Ovary (tissue), 9 donors: ENCODE measurements around the gene R3HCC1L. TPM values are rescaled to one million over a fixed set of nuclear protein-coding genes. Genes with fewer than 3 reads are reported as not detected.
"Not testable (repeated sequence)": the region's sequence is repeated elsewhere in the genome, so short reads cannot be mapped to it uniquely, and the experiment has no call there.

Source experiments
- DNase-seq, 5 donors: peaks; one replicate each; pipeline ENCODE4 v3.0.0-alpha.2; 2019 to 2020
- H3K27ac ChIP-seq, 2 donors: fragments of 200-600 bp; one replicate each; pipeline versions ENCODE4 v1.5.1 to v1.8.0; 2019 to 2022
- H3K27me3 ChIP-seq: fragments of 200-600 bp; one replicate; pipeline ENCODE4 v1.8.0; 2022
- H3K36me3 ChIP-seq: fragments of 200-600 bp; sonication (generic); one replicate; pipeline ENCODE4 v1.5.1; 2019
- H3K4me1 ChIP-seq: one replicate; pipeline ENCODE4 v1.8.1; 2013; ENCODE audit warnings: mild to moderate bottlenecking, moderate library complexity; ENCODE audit not compliant: insufficient read depth
- H3K4me3 ChIP-seq: fragments of 200-600 bp; sonication (generic); one replicate; pipeline ENCODE4 v1.5.1; 2017
- H3K9me3 ChIP-seq, 2 donors: fragments of 200-600 bp in 1 of 2; sonication (generic) in 1 of 2; one replicate each; pipeline versions ENCODE4 v1.5.1 to v1.8.1; 2013 to 2019; ENCODE audit warnings: mild to moderate bottlenecking in 1 of 2, moderate library complexity in 1 of 2
- EP300 ChIP-seq: sonication (generic); formaldehyde crosslinking; IDR thresholded peaks from one replicate; pipeline ENCODE4 v1.6.1; 2017; ENCODE audit warnings: antibody characterized with exemption
- POLR2A ChIP-seq: fragments of 450-650 bp; IDR thresholded peaks from one replicate; pipeline ENCODE4 v1.6.1; 2017; ENCODE audit warnings: antibody characterized with exemption, mild to moderate bottlenecking, moderate library complexity
- WGBS, 3 donors: extraction: QIAGEN DNeasy Blood & Tissue Kit in 1 of 3; methylation state at CpG; one replicate each; pipeline versions ENCODE4 v1.1.5 to v1.1.7; 2013 to 2017; 5-methylcytosine and 5-hydroxymethylcytosine counted together
- intact Hi-C, 4 donors: fragments of 100-400 bp; cut with DNase I; formaldehyde crosslinking; loops; one replicate each; pipeline versions ENCODE4 v1.11.0 to v1.15.1; 2022 to 2023
- polyA plus RNA-seq, 2 donors: library from polyadenylated mRNA; stranded (reverse); fragments of 200-250 nt in 1 of 2; fragments of 350-450 nt in 1 of 2; fragmentation: Illumina TruSeq in 1 of 2; extraction: RNeasy Lipid Tissue Mini Kit (QIAGEN cat#74804) in 1 of 2; gene quantifications; one replicate each; pipeline ENCODE4 v1.2.3, GENCODE V29; 2013 to 2014
- total RNA-seq, 7 donors: library from RNA; depleted of rRNA in 2 of 7; stranded (reverse); fragments of >200 nt in 2 of 7; fragmentation: NEBNext Ultra II Directional in 3 of 7; extraction: Animal tissue kit (Norgen Biotek cat#: 25700) in 3 of 7; gene quantifications; one replicate each; pipeline versions ENCODE4 v1.1.0 to v1.2.4, GENCODE V29; 2016 to 2023
- TF ChIP-seq, protein P1 (sequence below), 3 donors: fragments of 450-650 bp in 2 of 3; fragments of 200-600 bp in 1 of 3; IDR thresholded peaks; one replicate each; pipeline versions ENCODE4 v1.5.1 to v1.8.0; 2016 to 2022; ENCODE audit warnings: antibody characterized with exemption in 3 of 3, mild to moderate bottlenecking in 1 of 3
- donor health status: DM: no; HTN: no; CAD: no; lungs with moderate emphysema.
- donor health status: DM: no; HTN: no; CAD: no.
- donor health status: Bipolar disorder and iron deficiency.
- donor health status: DM: yes; HTN: yes; CAD: no.
- donor health status: DM: no; HTN: no; CAD: no.
- donor health status: DM: yes; HTN: yes; CAD: no.

The R3HCC1L gene
- total and polyA plus RNA-seq, 9 donors: 7.4 to 10.8 (median 9.1) TPM

DNA sequence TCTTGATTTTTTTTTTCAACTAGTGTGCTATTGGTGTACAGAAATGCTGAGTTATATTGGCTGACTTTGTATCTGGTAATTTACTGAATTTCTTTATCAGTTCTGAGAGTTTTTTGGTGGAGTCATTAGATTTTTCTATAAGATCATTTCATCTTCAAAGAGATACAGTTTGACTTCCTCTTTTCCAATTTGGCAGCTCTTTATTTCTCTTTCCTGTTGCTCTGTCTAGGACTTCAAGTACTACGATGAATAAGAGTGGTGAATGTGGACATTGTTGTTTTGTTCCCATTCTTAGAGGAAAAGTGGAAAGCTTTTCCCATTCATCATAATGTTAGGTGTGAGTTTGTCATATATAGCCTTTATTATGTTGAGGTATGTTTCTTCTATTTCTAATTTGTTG is 83.3 kb downstream of the R3HCC1L start:
- H3K27ac ChIP-seq: no peak overlapping the region
- WGBS, 3 donors: 80 to 96% (median 94%) methylated on average over 1 of the region's 1 CpG
- H3K4me3 ChIP-seq: no peak overlapping the region
- no peaks in the 10 kb centered on the region for H3K9me3 ChIP-seq
- no peaks in the 10 kb centered on the region for H3K36me3 ChIP-seq
- TF ChIP-seq POLR2A: no peak
- TF ChIP-seq EP300: no peak
- TF ChIP-seq, protein P1, sequence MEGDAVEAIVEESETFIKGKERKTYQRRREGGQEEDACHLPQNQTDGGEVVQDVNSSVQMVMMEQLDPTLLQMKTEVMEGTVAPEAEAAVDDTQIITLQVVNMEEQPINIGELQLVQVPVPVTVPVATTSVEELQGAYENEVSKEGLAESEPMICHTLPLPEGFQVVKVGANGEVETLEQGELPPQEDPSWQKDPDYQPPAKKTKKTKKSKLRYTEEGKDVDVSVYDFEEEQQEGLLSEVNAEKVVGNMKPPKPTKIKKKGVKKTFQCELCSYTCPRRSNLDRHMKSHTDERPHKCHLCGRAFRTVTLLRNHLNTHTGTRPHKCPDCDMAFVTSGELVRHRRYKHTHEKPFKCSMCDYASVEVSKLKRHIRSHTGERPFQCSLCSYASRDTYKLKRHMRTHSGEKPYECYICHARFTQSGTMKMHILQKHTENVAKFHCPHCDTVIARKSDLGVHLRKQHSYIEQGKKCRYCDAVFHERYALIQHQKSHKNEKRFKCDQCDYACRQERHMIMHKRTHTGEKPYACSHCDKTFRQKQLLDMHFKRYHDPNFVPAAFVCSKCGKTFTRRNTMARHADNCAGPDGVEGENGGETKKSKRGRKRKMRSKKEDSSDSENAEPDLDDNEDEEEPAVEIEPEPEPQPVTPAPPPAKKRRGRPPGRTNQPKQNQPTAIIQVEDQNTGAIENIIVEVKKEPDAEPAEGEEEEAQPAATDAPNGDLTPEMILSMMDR (IDR thresholded peaks at IDR 0.05): no peak
- no peaks in the 10 kb centered on the region for H3K4me1 ChIP-seq
- no peak for DNase-seq
- intact Hi-C loops: no loop called here
- no peaks in the 10 kb centered on the region for H3K27me3 ChIP-seq

DNA sequence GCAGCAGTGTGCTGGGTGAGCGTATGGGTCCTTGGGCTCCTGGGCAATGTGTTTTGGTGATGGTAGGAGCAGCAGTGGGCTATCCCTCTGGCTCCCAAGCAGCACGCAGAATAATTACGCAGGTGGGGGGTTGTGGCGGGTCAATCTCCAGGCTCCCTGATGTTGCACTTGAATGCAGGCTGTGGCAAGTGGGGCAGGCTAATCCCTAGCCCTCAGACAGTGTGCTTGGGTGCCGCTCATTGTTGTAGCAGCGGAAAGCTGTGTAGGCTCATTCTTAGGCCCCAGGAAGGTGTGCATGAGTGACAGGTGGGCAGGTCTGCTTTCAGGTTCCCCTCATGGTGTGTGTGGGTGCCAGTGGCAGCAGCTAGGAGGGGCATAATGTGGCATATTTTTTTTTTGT is 89.4 kb downstream of the R3HCC1L start:
- Histone ChIP-seq H3K27ac (no peak overlapping the region), H3K36me3 (no peaks in the 10 kb centered on the region), H3K9me3 (no peaks in the 10 kb centered on the region), H3K4me1 (no peaks in the 10 kb centered on the region), H3K4me3 (no peak overlapping the region), H3K27me3 (no peaks in the 10 kb centered on the region)
- intact Hi-C loops: no loop called here
- WGBS, 3 donors: 95 to 96% (median 96%) methylated on average over 6 of the region's 6 CpGs
- no peak for DNase-seq
- no peak for TF ChIP-seq EP300

DNA sequence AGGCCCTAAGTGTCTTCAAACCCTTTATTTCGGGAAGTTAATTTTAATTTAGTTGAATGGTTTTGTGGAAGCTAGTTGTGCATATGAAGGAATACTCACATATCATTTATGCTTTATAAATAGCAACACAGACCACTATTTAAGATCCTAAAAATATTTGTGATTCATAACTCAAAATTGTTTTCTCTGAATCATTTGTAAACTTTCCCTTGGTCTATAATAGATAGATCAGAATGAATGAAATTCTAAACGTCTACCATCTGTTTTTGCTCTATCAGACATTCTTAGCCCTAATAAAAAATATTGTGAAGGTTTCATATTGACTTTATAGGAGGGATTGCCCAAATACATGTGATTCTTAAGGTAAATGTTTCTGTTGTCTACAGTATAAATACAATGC is 90.1 kb downstream of the R3HCC1L start:
- 49 to 61% (median 50%) methylated on average over 2 of the region's 2 CpGs for WGBS, 3 donors
- no peak for DNase-seq
- TF ChIP-seq POLR2A (no peak), EP300 (no peak)
- TF ChIP-seq, protein P1 (IDR thresholded peaks at IDR 0.05): no peak
- intact Hi-C loops: no loop called here
- H3K27me3 ChIP-seq: no peaks in the 10 kb centered on the region
- no peaks in the 10 kb centered on the region for H3K36me3 ChIP-seq
- H3K4me1 ChIP-seq: no peaks in the 10 kb centered on the region
- H3K4me3 ChIP-seq: no peak overlapping the region
- H3K9me3 ChIP-seq: no peaks in the 10 kb centered on the region
- no peak overlapping the region for H3K27ac ChIP-seq

DNA sequence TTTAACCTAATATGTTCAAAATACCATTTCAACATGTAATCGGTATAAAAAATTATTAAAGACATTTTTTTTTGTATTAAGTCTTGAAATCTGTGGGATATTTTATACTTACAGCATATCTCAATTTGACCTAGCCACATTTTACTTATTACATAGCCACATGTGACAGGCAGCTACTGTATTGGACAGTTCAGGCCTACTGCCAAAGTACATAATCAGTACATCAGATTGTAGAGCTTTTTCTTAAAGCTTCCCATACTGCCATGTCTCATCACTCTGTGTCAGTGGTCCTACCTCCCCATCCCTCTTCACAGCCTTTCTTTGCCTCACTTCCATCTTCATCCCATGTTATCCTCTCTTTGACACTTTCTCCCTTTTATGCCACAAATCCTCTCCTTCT is 90.5 kb downstream of the R3HCC1L start:
- no peaks in the 10 kb centered on the region for H3K27me3 ChIP-seq
- no peaks in the 10 kb centered on the region for H3K4me1 ChIP-seq
- no peaks in the 10 kb centered on the region for H3K9me3 ChIP-seq
- TF ChIP-seq, protein P1 (IDR thresholded peaks at IDR 0.05): no peak
- TF ChIP-seq EP300 (no peak), POLR2A (no peak)
- 90 to 94% (median 93%) methylated on average over 1 of the region's 1 CpG for WGBS, 3 donors
- intact Hi-C loops: no loop called here
- no peak for DNase-seq
- H3K36me3 ChIP-seq: no peaks in the 10 kb centered on the region
- H3K4me3 ChIP-seq: no peak overlapping the region
- H3K27ac ChIP-seq: no peak overlapping the region

DNA sequence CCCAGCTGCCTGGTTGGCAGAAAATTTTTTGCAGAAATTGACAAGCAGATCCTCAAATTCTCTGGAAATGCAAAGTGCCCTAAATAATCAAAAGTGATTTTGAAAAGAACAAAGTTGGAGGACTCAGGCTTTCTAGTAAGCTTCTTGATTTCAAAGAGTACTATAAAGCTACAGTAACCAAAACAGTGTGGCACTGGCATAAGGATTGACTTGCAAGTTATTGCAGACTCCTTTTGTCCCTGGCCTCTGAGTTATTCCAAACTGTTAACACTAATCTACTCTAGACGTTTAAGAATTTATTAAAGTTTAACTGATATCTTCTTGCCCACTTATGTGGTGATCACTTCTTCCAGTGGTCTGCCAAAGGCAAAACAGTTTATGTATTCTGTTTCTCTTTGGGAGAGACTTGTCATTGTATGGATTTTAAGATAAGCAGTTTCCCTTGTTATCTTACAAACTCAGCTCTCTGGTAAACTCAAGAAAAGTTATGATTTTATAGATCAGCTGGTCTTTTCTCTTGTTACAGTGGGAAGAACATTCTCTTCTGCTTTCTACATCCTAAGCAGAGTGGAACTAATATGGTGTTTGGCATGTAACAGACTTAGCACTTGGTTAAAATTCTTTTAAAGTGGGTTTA is 92.2 kb downstream of the R3HCC1L start:
- intact Hi-C loops: no loop called here
- DNase-seq: no peak
- H3K4me1 ChIP-seq: no peaks in the 10 kb centered on the region

DNA sequence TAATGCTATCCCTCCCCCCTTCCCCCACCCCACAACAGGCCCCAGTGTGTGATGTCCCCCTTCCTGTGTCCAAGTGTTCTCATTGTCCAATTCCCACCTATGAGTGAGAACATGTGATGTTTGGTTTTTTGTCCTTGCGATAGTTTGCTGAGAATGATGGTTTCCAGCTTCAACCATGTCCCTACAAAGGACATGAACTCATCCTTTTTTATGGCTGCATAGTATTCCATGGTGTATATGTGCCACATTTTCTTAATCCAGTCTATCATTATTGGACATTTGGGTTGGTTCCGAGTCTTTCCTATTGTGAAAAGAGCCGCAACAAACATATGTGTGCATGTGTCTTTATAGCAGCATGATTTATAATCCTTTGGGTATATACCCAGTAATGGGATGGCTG is 93.3 kb downstream of the R3HCC1L start:
- H3K27me3 ChIP-seq, intact Hi-C loops, H3K4me1 ChIP-seq, H3K27ac ChIP-seq, H3K4me3 ChIP-seq, H3K36me3 ChIP-seq, DNase-seq, H3K9me3 ChIP-seq: not testable (repeated sequence)
- WGBS, 3 donors: 97 to 100% (median 98%) methylated on average over 3 of the region's 3 CpGs

More for the DNA sequence above, 92.2 kb downstream of the R3HCC1L start:
- TF ChIP-seq EP300 (no peak), POLR2A (no peak)
- TF ChIP-seq, protein P1 (IDR thresholded peaks at IDR 0.05): no peak
- Histone ChIP-seq H3K4me3 (no peak overlapping the region), H3K27ac (no peak overlapping the region), H3K27me3 (no peaks in the 10 kb centered on the region), H3K36me3 (no peaks in the 10 kb centered on the region), H3K9me3 (no peaks in the 10 kb centered on the region)
- WGBS, 3 donors: 70 to 89% (median 73%) methylated on average over 1 of the region's 1 CpG

DNA sequence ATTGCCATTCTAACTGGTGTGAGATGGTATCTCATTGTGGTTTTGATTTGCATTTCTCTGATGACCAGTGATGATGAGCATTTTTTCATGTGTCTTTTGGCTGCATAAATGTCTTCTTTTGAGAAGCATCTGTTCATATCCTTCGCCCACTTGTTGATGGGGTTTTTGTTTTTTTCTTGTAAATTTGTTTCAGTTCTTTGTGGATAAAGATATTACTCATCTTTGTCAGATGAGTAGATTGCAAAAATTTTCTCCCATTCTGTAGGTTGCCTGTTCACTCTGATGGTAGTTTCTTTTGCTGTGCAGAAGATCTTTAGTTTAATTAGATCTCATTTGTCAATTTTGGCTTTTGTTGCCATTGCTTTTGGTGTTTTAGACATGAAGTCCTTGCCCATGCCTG is 93.8 kb downstream of the R3HCC1L start:
- H3K36me3 ChIP-seq, H3K27ac ChIP-seq, intact Hi-C loops, H3K4me1 ChIP-seq, H3K9me3 ChIP-seq, DNase-seq, H3K27me3 ChIP-seq, H3K4me3 ChIP-seq: not testable (repeated sequence)
- 92 to 98% (median 97%) methylated on average over 1 of the region's 1 CpG for WGBS, 3 donors
